SK-N-SH (cell line): ENCODE results near the gene PLXND1. TPM values are rescaled to one million over a fixed set of nuclear protein-coding genes. Genes with fewer than 3 reads are reported as not detected.

Source experiments
- CTCF ChIA-PET: fragments of 300-600, 350-600 bp; formaldehyde crosslinking; extraction: SDS; loops from one replicate; lab custom pipeline; 2021; lab: Yijun Ruan, JAX
- POLR2A ChIA-PET: fragments of 350-600 bp; sonication (Branson Sonifier 250); formaldehyde crosslinking; extraction: SDS; loops from one replicate; lab custom pipeline; 2020; ENCODE audit warnings: antibody characterized with exemption, inconsistent platforms; lab: Yijun Ruan, JAX
- DNase-seq: peaks from one replicate; pipeline ENCODE4 v3.0.0; 2012
- H2AFZ ChIP-seq: fragments of 200-600 bp; sonication (generic); 2 replicates; pipeline ENCODE4 v1.8.1; 2016; ENCODE audit warnings: antibody characterized with exemption, mild to moderate bottlenecking, low read depth
- H3F3A ChIP-seq: fragments of 200-600 bp; sonication (generic); replicated peaks from 2 replicates; pipeline ENCODE3; 2016; ENCODE audit warnings: antibody characterized with exemption, mild to moderate bottlenecking; ENCODE audit not compliant: insufficient read depth
- H3K27ac ChIP-seq, 2 experiments: fragments of 200-500 bp in 1 of 2; fragments of 200-600 bp in 1 of 2; sonication (Bioruptor generic) in 1 of 2; sonication (generic), shearing (Covaris generic) in 1 of 2; 2 replicates each; pipeline versions ENCODE4 v1.5.1 to v1.6.1; 2014 to 2016; ENCODE audit warnings: low read depth in 2 of 2, inconsistent platforms in 1 of 2, low read length in 1 of 2, mild to moderate bottlenecking in 1 of 2, mixed read lengths in 1 of 2
- H3K27me3 ChIP-seq: fragments of 200-600 bp; sonication (generic), shearing (Covaris generic); 2 replicates; pipeline ENCODE4 v1.6.1; 2016; ENCODE audit warnings: mixed run types; ENCODE audit not compliant: insufficient read depth
- H3K36me3 ChIP-seq, 2 experiments: fragments of 200-500 bp in 1 of 2; fragments of 200-600 bp in 1 of 2; sonication (Bioruptor generic) in 1 of 2; sonication (generic) in 1 of 2; replicated peaks in 1 of 2; 2 replicates each; pipeline versions ENCODE3 to v1.5.1; 2014 to 2016; ENCODE audit warnings: low read length in 1 of 2, mild to moderate bottlenecking in 1 of 2; ENCODE audit not compliant: insufficient read depth in 2 of 2, control insufficient read depth in 1 of 2
- H3K4me1 ChIP-seq, 2 experiments: fragments of 200-500 bp in 1 of 2; fragments of 200-600 bp in 1 of 2; sonication (Bioruptor generic) in 1 of 2; sonication (generic), shearing (Covaris generic) in 1 of 2; 2 replicates each; pipeline versions ENCODE4 v1.5.1 to v1.6.1; 2014 to 2016; ENCODE audit warnings: low read depth in 1 of 2, low read length in 1 of 2, mixed run types in 1 of 2; ENCODE audit not compliant: insufficient read depth in 2 of 2, control insufficient read depth in 1 of 2
- H3K4me2 ChIP-seq: fragments of 200-600 bp; sonication (generic), shearing (Covaris generic); 2 replicates; pipeline ENCODE4 v1.6.1; 2017; ENCODE audit warnings: mixed run types
- H3K4me3 ChIP-seq, 2 experiments: fragments of 200-500 bp in 1 of 2; fragments of 200-600 bp in 1 of 2; sonication (Bioruptor generic) in 1 of 2; sonication (generic), shearing (Covaris generic) in 1 of 2; 2 replicates each; pipeline versions ENCODE4 v1.5.1 to v1.8.1; 2014 to 2016; ENCODE audit warnings: low read depth in 2 of 2, inconsistent platforms in 1 of 2, low read length in 1 of 2, mild to moderate bottlenecking in 1 of 2, mixed read lengths in 1 of 2, moderate library complexity in 1 of 2
- H3K79me2 ChIP-seq: fragments of 200-600 bp; sonication (generic); 2 replicates; pipeline ENCODE4 v1.8.1; 2017; ENCODE audit warnings: mild to moderate bottlenecking; ENCODE audit not compliant: insufficient read depth
- H3K9ac ChIP-seq: fragments of 200-600 bp; sonication (generic); 2 replicates; pipeline ENCODE4 v1.6.1; 2017; ENCODE audit warnings: mixed run types
- H3K9me2 ChIP-seq: fragments of 200-600 bp; sonication (generic); 2 replicates; pipeline ENCODE4 v1.6.1; 2017; ENCODE audit warnings: mixed run types
- H3K9me3 ChIP-seq: fragments of 200-600 bp; sonication (generic); 2 replicates; pipeline ENCODE4 v1.6.1; 2017; ENCODE audit warnings: mixed run types, mild to moderate bottlenecking, moderate library complexity
- H4K20me1 ChIP-seq: fragments of 200-600 bp; sonication (generic); 2 replicates; pipeline ENCODE4 v1.6.1; 2017; ENCODE audit warnings: mild to moderate bottlenecking, mixed run types; ENCODE audit not compliant: insufficient read depth
- CHD2 ChIP-seq: fragments of 150-350 bp; IDR thresholded peaks from 2 replicates; pipeline ENCODE4 v1.6.1; 2018; ENCODE audit warnings: low read length; ENCODE audit not compliant: partially characterized antibody
- FOSL2 ChIP-seq: IDR thresholded peaks from 2 replicates; pipeline ENCODE4 v1.4.0; 2012; ENCODE audit warnings: low read depth, mild to moderate bottlenecking, moderate library complexity, borderline replicate concordance
- FOXJ3 ChIP-seq: sonication (generic); formaldehyde crosslinking; IDR thresholded peaks from 2 replicates; pipeline ENCODE4 v1.5.1; 2020; ENCODE audit warnings: mild to moderate bottlenecking, missing genetic modification reagents
- RAD21 ChIP-seq: IDR thresholded peaks from 2 replicates; pipeline ENCODE4 v1.6.1; 2012; ENCODE audit warnings: mild to moderate bottlenecking, low read length
- RCOR1 ChIP-seq: fragments of 150-350 bp; IDR thresholded peaks from 2 replicates; pipeline ENCODE4 v1.6.1; 2017; ENCODE audit warnings: antibody characterized with exemption, low read length
- REST ChIP-seq: IDR thresholded peaks from 2 replicates; pipeline ENCODE4 v1.6.1; 2012; ENCODE audit warnings: mild to moderate bottlenecking, low read depth, low read length, moderate library complexity
- RFX5 ChIP-seq: IDR thresholded peaks from 2 replicates; pipeline ENCODE4 v1.6.1; 2012; ENCODE audit warnings: mild to moderate bottlenecking, improper control_type of control experiment, low read length
- TCF12 ChIP-seq: IDR thresholded peaks from 2 replicates; pipeline ENCODE4 v1.4.0; 2012
- TEAD4 ChIP-seq: IDR thresholded peaks from 2 replicates; pipeline ENCODE4 v1.4.0; 2012; ENCODE audit warnings: mild to moderate bottlenecking, borderline replicate concordance; ENCODE audit not compliant: insufficient read depth
- USF1 ChIP-seq: IDR thresholded peaks from 2 replicates; pipeline ENCODE4 v1.4.0; 2012; ENCODE audit warnings: low read depth, borderline replicate concordance
- WGBS: methylation state at CpG from one replicate; pipeline ENCODE4 v1.1.6; 2017; ENCODE audit warnings: low lambda C conversion rate; 5-methylcytosine and 5-hydroxymethylcytosine counted together
- polyA plus RNA-seq, 3 experiments: library from polyadenylated mRNA; depleted of rRNA; stranded (reverse); fragments of >200 nt; gene quantifications; 2 replicates each; pipeline ENCODE4 v1.2.3, GENCODE V29; 2012
- TF ChIP-seq, protein P1 (sequence below): IDR thresholded peaks from 2 replicates; pipeline ENCODE4 v1.4.0; 2012; ENCODE audit warnings: low read depth, borderline replicate concordance
- TF ChIP-seq, protein P2 (sequence below): IDR thresholded peaks from 2 replicates; pipeline ENCODE4; 2012

Gene PLXND1
- polyA plus RNA-seq, 1 of the 3 experiments (the other 2 are of a cell fraction), result 53.5 TPM

DNA sequence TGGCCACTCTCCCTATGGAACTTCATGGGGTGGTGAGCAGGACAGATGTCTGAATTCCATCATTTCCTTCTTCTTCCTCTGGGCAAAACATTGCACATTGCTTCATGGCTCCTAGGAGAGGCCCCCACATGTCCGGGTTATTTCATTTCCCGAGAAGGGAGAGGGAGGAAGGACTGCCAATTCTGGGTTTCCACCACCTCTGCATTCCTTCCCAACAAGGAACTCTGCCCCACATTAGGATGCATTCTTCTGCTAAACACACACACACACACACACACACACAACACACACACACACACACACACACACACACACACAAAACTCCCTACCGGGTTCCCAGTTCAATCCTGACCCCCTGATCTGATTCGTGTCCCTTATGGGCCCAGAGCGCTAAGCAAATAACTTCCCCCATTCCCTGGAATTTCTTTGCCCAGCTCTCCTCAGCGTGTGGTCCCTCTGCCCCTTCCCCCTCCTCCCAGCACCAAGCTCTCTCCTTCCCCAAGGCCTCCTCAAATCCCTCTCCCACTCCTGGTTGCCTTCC lies 76.2 kb downstream of the PLXND1 start (continued):
- no peak for TF ChIP-seq RCOR1
- no peak for TF ChIP-seq TCF12
- TF ChIP-seq, protein P1, sequence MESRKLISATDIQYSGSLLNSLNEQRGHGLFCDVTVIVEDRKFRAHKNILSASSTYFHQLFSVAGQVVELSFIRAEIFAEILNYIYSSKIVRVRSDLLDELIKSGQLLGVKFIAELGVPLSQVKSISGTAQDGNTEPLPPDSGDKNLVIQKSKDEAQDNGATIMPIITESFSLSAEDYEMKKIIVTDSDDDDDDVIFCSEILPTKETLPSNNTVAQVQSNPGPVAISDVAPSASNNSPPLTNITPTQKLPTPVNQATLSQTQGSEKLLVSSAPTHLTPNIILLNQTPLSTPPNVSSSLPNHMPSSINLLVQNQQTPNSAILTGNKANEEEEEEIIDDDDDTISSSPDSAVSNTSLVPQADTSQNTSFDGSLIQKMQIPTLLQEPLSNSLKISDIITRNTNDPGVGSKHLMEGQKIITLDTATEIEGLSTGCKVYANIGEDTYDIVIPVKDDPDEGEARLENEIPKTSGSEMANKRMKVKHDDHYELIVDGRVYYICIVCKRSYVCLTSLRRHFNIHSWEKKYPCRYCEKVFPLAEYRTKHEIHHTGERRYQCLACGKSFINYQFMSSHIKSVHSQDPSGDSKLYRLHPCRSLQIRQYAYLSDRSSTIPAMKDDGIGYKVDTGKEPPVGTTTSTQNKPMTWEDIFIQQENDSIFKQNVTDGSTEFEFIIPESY, result no peak
- no peak for TF ChIP-seq USF1
- TF ChIP-seq REST, result no peak
- no peak for TF ChIP-seq FOSL2
- TF ChIP-seq, all 33 proteins: peak for 0

GRCh38 chr3:129529436-129530210 lies 76.9 kb downstream of the PLXND1 start:
- Histone ChIP-seq H3K36me3 (no peaks in the 10 kb centered on the region), H3F3A (no peaks in the 10 kb centered on the region), H2AFZ (no peak overlapping the region), H3K4me2 (no peak overlapping the region), H3K9me2 (no peaks in the 10 kb centered on the region), H3K27ac (no peak overlapping the region), H3K27me3 (no peaks in the 10 kb centered on the region), H3K4me1 (no peaks in the 10 kb centered on the region; a peak in 1 of 4 replicates), H3K9me3 (no peaks in the 10 kb centered on the region), H4K20me1 (no peaks in the 10 kb centered on the region), H3K9ac (no peak overlapping the region), H3K4me3 (no peak overlapping the region), H3K79me2 (no peaks in the 10 kb centered on the region)
- ChIA-PET CTCF (no interaction called here), POLR2A (no interaction called here)
- TF ChIP-seq CHD2 (no peak), FOSL2 (no peak), RFX5 (no peak), FOXJ3 (no peak), RAD21 (no peak), TEAD4 (no peak)
- TF ChIP-seq, protein P2, sequence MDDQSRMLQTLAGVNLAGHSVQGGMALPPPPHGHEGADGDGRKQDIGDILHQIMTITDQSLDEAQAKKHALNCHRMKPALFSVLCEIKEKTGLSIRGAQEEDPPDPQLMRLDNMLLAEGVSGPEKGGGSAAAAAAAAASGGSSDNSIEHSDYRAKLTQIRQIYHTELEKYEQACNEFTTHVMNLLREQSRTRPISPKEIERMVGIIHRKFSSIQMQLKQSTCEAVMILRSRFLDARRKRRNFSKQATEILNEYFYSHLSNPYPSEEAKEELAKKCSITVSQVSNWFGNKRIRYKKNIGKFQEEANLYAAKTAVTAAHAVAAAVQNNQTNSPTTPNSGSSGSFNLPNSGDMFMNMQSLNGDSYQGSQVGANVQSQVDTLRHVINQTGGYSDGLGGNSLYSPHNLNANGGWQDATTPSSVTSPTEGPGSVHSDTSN, result no peak
- DNase-seq, result no peak
- 95% methylated on average over 7 of the region's 12 CpGs for WGBS
